OCI-LY7 (cell line): ENCODE data around the gene TMEM63A. TPM values are rescaled to one million over a fixed set of nuclear protein-coding genes. Genes with fewer than 3 reads are reported as not detected.

ENCODE experiments used
- BruUV-seq: library from RNA; stranded (reverse); fragments of 400-500 nt; replicated peaks from 2 replicates; lab custom pipeline; 2021; lab: Mats Ljungman, UMichigan
- CTCF ChIA-PET: fragments of 300-600 bp; sonication (Branson Sonifier 250); formaldehyde crosslinking; loops from one replicate; lab custom pipeline; 2022; ENCODE audit warnings: antibody characterized with exemption; ENCODE audit not compliant: unreplicated experiment; lab: Charles Lee
- POLR2A ChIA-PET: fragments of 300-600 bp; sonication (Branson Sonifier 250); formaldehyde crosslinking; loops from one replicate; lab custom pipeline; 2022; ENCODE audit warnings: antibody characterized with exemption; lab: Charles Lee
- DNase-seq: peaks from one replicate; pipeline ENCODE4 v3.0.0-alpha.2; 2015; ENCODE audit warnings: low spot score
- H2AFZ ChIP-seq: fragments of 200-600 bp; sonication (generic), shearing (Covaris generic); 2 replicates; pipeline ENCODE4 v1.6.1; 2014; ENCODE audit warnings: mild to moderate bottlenecking, antibody characterized with exemption, low read length, moderate library complexity
- H3K27ac ChIP-seq: fragments of 200-600 bp; sonication (generic); 2 replicates; pipeline ENCODE4 v1.5.1; 2014; ENCODE audit warnings: mixed run types, low read depth, mild to moderate bottlenecking, moderate library complexity, low read length, inconsistent platforms; ENCODE audit not compliant: poor library complexity, severe bottlenecking
- H3K36me3 ChIP-seq: fragments of 200-600 bp; sonication (generic); 2 replicates; pipeline ENCODE4 v1.6.1; 2014; ENCODE audit warnings: mild to moderate bottlenecking, antibody characterized with exemption, low read length, moderate library complexity, mixed read lengths; ENCODE audit not compliant: insufficient read depth
- H3K4me1 ChIP-seq: fragments of 200-600 bp; sonication (generic); 2 replicates; pipeline ENCODE4 v1.5.1; 2014; ENCODE audit warnings: mild to moderate bottlenecking, low read length; ENCODE audit not compliant: insufficient read depth, poor library complexity, severe bottlenecking
- H3K4me2 ChIP-seq: fragments of 200-600 bp; sonication (generic); 2 replicates; pipeline ENCODE4 v1.6.1; 2014; ENCODE audit warnings: mild to moderate bottlenecking, low read length
- H3K4me3 ChIP-seq: fragments of 200-600 bp; sonication (generic); 2 replicates; pipeline ENCODE4 v1.5.1; 2014; ENCODE audit warnings: mild to moderate bottlenecking, low read depth, low read length; ENCODE audit not compliant: poor library complexity, severe bottlenecking
- H3K79me2 ChIP-seq: fragments of 200-600 bp; sonication (generic); 2 replicates; pipeline ENCODE4 v1.6.1; 2016; ENCODE audit warnings: low read depth, mild to moderate bottlenecking, low read length, moderate library complexity, mixed read lengths; ENCODE audit not compliant: insufficient read depth
- H3K9me2 ChIP-seq: fragments of 200-600 bp; sonication (generic); 2 replicates; pipeline ENCODE4 v1.6.1; 2016; ENCODE audit warnings: mild to moderate bottlenecking, low read length, mixed read lengths; ENCODE audit not compliant: insufficient read depth
- H3K9me3 ChIP-seq: fragments of 200-600 bp; sonication (generic); 2 replicates; pipeline ENCODE4 v1.6.1; 2014; ENCODE audit warnings: mild to moderate bottlenecking, mixed run types, low read length, mixed read lengths
- H4K20me1 ChIP-seq: fragments of 200-600 bp; sonication (generic); 2 replicates; pipeline ENCODE4 v1.6.1; 2014; ENCODE audit warnings: mild to moderate bottlenecking, antibody characterized with exemption, low read length, moderate library complexity, mixed read lengths; ENCODE audit not compliant: insufficient read depth
- EZH2phosphoT487 ChIP-seq: fragments of 200-600 bp; sonication (generic); IDR thresholded peaks from 2 replicates; pipeline ENCODE4 v1.6.1; 2018; ENCODE audit warnings: low read depth, borderline replicate concordance, mild to moderate bottlenecking, mixed run types, antibody characterized with exemption, low read length, moderate library complexity, mixed read lengths
- intact Hi-C: fragments of 100-400 bp; cut with micrococcal nuclease; formaldehyde crosslinking; loops from one replicate; pipeline ENCODE4 v1.10.0; 2022; ENCODE audit not compliant: unreplicated experiment
- total RNA-seq, 2 experiments: library from RNA; depleted of rRNA in 1 of 2; stranded (reverse); fragments of >200 nt in 1 of 2; shearing (Covaris generic) in 1 of 2; gene quantifications; 2 replicates each; pipeline ENCODE4 v1.2.3, GENCODE V29; 2014 to 2022
- TF ChIP-seq, protein P1 (sequence below): fragments of 200-600 bp; sonication (generic); conservative IDR thresholded peaks from 2 replicates; pipeline ENCODE4 v1.5.1; 2014; ENCODE audit warnings: mild to moderate bottlenecking, antibody characterized with exemption, low read length, moderate library complexity, mixed read lengths

TMEM63A gene
- total RNA-seq, 2 experiments from 2014 or later = 21.0 to 46.5 TPM

DNA sequence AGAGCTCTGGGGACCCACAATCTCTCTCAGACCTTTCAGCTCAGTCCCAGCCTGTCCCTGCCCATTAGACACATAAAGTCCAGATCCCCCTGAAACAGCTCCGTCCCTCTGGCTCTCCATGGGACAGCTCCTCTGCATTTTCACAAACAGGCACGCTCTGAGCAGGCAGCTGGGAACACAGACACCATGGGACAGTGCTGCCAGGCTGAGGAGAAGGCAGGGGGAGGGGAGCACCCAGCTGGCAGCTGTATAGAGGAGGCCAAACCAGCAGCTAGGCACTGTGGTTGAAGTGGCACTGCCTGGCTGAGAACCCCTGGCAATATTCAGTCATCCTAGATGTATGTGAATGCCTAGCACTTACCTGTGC lies 2.0 kb downstream of the TMEM63A start:
- Histone ChIP-seq H3K79me2 (no peaks in the 10 kb centered on the region), H4K20me1 (no peaks in the 10 kb centered on the region), H3K9me3 (no peaks in the 10 kb centered on the region), H2AFZ (no peak overlapping the region), H3K4me1 (peaks cover 47% of the 10 kb centered on the region), H3K4me3 (peak overlapping the region; percentile 83), H3K27ac (no peak overlapping the region), H3K4me2 (peak overlapping the region; percentile 96), H3K9me2 (no peaks in the 10 kb centered on the region), H3K36me3 (peaks cover 13% of the 10 kb centered on the region; the same call in 1 of the 2 replicates)
- TF ChIP-seq, protein P1, sequence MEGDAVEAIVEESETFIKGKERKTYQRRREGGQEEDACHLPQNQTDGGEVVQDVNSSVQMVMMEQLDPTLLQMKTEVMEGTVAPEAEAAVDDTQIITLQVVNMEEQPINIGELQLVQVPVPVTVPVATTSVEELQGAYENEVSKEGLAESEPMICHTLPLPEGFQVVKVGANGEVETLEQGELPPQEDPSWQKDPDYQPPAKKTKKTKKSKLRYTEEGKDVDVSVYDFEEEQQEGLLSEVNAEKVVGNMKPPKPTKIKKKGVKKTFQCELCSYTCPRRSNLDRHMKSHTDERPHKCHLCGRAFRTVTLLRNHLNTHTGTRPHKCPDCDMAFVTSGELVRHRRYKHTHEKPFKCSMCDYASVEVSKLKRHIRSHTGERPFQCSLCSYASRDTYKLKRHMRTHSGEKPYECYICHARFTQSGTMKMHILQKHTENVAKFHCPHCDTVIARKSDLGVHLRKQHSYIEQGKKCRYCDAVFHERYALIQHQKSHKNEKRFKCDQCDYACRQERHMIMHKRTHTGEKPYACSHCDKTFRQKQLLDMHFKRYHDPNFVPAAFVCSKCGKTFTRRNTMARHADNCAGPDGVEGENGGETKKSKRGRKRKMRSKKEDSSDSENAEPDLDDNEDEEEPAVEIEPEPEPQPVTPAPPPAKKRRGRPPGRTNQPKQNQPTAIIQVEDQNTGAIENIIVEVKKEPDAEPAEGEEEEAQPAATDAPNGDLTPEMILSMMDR = no peak
- no peak for TF ChIP-seq EZH2phosphoT487
- CTCF ChIA-PET = interaction anchor here (0.6 to 1.3 kb wide), 2 partner anchors 60 to 74 kb away, joined by 3 to 4 read pairs; no protein-coding TSS in a partner anchor
- intact Hi-C loops = loop anchor here (2.0 kb wide), 2 partner anchors 31 to 97 kb away; no protein-coding TSS in a partner anchor
- POLR2A ChIA-PET = interaction anchor here (0.5 to 2.1 kb wide), 7 partner anchors 8 to 439 kb away, joined by 3 to 6 read pairs (median 4); partner anchors contain the start of gene SRP9
- BruUV-seq = no TSS peak
- no peak for DNase-seq

DNA sequence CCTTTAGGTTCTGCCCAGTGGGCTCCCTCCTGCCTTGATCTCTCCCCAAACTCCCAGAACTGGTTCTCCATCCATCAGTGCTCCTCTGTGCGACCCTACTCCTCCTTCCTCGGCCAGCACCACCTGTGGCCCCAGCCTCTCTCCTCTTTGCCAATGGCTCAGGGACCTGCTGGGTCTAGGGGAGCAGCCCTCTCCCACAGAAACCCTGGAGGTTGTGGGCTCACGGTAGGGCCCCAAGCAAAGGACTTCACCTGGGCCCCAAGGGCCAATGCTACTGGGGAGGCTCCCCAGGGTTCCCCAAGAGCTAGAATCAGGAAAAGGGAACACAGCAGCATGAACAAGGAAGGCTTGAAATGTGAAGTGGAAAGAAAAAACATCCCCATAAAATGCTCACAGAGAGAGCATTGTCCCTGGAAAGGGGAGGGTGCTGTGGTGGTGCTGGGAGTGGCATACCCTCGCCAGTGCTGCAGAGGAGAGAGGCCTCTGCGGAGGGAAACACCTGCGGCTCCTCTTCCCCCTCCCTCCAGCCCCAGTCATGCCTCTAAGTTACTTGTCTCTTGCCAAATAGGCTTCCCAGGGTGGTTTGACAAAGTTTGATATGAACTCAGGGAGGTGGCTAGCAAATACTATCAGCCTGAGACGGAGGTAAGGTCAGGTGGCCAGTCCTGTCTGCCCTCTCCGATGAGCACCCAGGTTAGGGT lies 2.5 kb downstream of the TMEM63A start:
- TF ChIP-seq, protein P1 = no peak
- TF ChIP-seq EZH2phosphoT487 = no peak
- peaks cover 17% of the 10 kb centered on the region; the same call in 1 of the 2 replicates for H3K36me3 ChIP-seq
- intact Hi-C loops = loop anchor here (2.0 kb wide), 2 partner anchors 31 to 97 kb away; no protein-coding TSS in a partner anchor
- BruUV-seq = no TSS peak
- H4K20me1 ChIP-seq = no peaks in the 10 kb centered on the region
- H3K27ac ChIP-seq = no peak overlapping the region
- DNase-seq = peak; percentile 45
- H3K9me2 ChIP-seq = no peaks in the 10 kb centered on the region
- H3K4me1 ChIP-seq = peaks cover 47% of the 10 kb centered on the region
- peak overlapping the region; percentile 83 for H3K4me3 ChIP-seq
- H3K9me3 ChIP-seq = no peaks in the 10 kb centered on the region
- ChIA-PET POLR2A (interaction anchor here (0.5 to 2.1 kb wide), 4 partner anchors 9 to 439 kb away, joined by 3 to 5 read pairs (median 4); no protein-coding TSS in a partner anchor), CTCF (interaction anchor here (0.6 kb wide), 1 partner anchor 75 kb away, joined by 3 read pairs; no protein-coding TSS in a partner anchor)
- H3K4me2 ChIP-seq = peak overlapping the region; percentile 96
- no peak overlapping the region for H2AFZ ChIP-seq
- H3K79me2 ChIP-seq = no peaks in the 10 kb centered on the region
